ENCODE data around the gene ALG5.

ALG5 gene

DNA sequence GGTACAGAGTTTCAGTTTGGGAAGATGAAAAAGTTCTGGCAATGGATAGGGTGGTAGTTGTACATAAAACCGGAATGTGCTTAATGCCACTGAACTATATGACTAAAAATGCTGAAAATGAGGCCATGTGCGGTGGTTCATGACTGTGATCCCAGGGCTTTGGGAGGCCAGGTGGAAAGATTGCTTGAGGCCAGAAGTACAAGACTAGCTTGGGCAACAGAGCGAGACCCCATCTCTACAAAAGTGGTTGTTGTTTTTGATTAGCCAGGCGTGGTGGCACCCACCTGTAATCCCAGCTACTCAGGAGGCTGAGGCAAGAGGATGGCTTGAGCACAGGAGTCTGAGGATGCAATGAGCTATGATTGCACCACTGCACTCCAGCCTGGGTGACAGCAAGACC, 91.9 kb downstream of the ALG5 start:
- no peak for ATAC-seq
- TF ChIP-seq TOX (CRISPR knock-in tag; IDR thresholded peaks at IDR 0.05; ENCODE audit: borderline replicate concordance), result no peak
- TF ChIP-seq, protein P1, sequence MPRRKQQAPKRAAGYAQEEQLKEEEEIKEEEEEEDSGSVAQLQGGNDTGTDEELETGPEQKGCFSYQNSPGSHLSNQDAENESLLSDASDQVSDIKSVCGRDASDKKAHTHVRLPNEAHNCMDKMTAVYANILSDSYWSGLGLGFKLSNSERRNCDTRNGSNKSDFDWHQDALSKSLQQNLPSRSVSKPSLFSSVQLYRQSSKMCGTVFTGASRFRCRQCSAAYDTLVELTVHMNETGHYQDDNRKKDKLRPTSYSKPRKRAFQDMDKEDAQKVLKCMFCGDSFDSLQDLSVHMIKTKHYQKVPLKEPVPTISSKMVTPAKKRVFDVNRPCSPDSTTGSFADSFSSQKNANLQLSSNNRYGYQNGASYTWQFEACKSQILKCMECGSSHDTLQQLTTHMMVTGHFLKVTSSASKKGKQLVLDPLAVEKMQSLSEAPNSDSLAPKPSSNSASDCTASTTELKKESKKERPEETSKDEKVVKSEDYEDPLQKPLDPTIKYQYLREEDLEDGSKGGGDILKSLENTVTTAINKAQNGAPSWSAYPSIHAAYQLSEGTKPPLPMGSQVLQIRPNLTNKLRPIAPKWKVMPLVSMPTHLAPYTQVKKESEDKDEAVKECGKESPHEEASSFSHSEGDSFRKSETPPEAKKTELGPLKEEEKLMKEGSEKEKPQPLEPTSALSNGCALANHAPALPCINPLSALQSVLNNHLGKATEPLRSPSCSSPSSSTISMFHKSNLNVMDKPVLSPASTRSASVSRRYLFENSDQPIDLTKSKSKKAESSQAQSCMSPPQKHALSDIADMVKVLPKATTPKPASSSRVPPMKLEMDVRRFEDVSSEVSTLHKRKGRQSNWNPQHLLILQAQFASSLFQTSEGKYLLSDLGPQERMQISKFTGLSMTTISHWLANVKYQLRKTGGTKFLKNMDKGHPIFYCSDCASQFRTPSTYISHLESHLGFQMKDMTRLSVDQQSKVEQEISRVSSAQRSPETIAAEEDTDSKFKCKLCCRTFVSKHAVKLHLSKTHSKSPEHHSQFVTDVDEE (CRISPR knock-in tag; IDR thresholded peaks at IDR 0.05), result no peak
- TF ChIP-seq OSR1 (CRISPR knock-in tag; IDR thresholded peaks at IDR 0.05), result no peak
- TF ChIP-seq ISL1 (CRISPR knock-in tag; IDR thresholded peaks at IDR 0.05), result no peak
- no peak for TF ChIP-seq PPARA (CRISPR knock-in tag; IDR thresholded peaks at IDR 0.05; ENCODE audit: borderline replicate concordance)
- no peak for TF ChIP-seq ZC3H10 (CRISPR knock-in tag; IDR thresholded peaks at IDR 0.05)
- TF ChIP-seq CSDC2 (CRISPR knock-in tag; IDR thresholded peaks at IDR 0.05), result no peak
- no peak for TF ChIP-seq TCF4 (CRISPR knock-in tag; IDR thresholded peaks at IDR 0.05; ENCODE audit: borderline replicate concordance)
- TF ChIP-seq ZNF565 (CRISPR knock-in tag; conservative IDR thresholded peaks at IDR 0.05; ENCODE audit: low read depth), result no peak
- TF ChIP-seq RARB (CRISPR knock-in tag; IDR thresholded peaks at IDR 0.05), result no peak
- TF ChIP-seq PATZ1 (CRISPR knock-in tag; IDR thresholded peaks at IDR 0.05; ENCODE audit: borderline replicate concordance), result no peak
- no peak for TF ChIP-seq BACH2 (CRISPR knock-in tag; IDR thresholded peaks at IDR 0.05; ENCODE audit: borderline replicate concordance)
- no peak for TF ChIP-seq CREB5 (CRISPR knock-in tag; IDR thresholded peaks at IDR 0.05; ENCODE audit: low read depth)

GRCh38 chr13:36905944-36906343, 93.2 kb downstream of the ALG5 start:
- TF ChIP-seq TCF4 (CRISPR knock-in tag; IDR thresholded peaks at IDR 0.05; ENCODE audit: borderline replicate concordance) (no peak), POU6F1 (CRISPR knock-in tag; IDR thresholded peaks at IDR 0.05; ENCODE audit: borderline replicate concordance, low read depth) (no peak), ZNF70 (CRISPR knock-in tag; IDR thresholded peaks at IDR 0.05) (no peak), ESRRG (CRISPR knock-in tag; IDR thresholded peaks at IDR 0.05) (no peak), ZNF8 (CRISPR knock-in tag; IDR thresholded peaks at IDR 0.05) (no peak), ZFP3 (CRISPR knock-in tag; IDR thresholded peaks at IDR 0.05) (no peak)

GRCh38 chr13:36903925-36904595, 95.1 kb downstream of the ALG5 start:
- TF ChIP-seq ZC3H10 (CRISPR knock-in tag; IDR thresholded peaks at IDR 0.05) (no peak), BACH2 (CRISPR knock-in tag; IDR thresholded peaks at IDR 0.05; ENCODE audit: borderline replicate concordance) (no peak), ZFP30 (CRISPR knock-in tag; IDR thresholded peaks at IDR 0.05) (no peak), PATZ1 (CRISPR knock-in tag; IDR thresholded peaks at IDR 0.05; ENCODE audit: borderline replicate concordance) (no peak), TCF4 (CRISPR knock-in tag; IDR thresholded peaks at IDR 0.05; ENCODE audit: borderline replicate concordance) (no peak)
- TF ChIP-seq, protein P2, sequence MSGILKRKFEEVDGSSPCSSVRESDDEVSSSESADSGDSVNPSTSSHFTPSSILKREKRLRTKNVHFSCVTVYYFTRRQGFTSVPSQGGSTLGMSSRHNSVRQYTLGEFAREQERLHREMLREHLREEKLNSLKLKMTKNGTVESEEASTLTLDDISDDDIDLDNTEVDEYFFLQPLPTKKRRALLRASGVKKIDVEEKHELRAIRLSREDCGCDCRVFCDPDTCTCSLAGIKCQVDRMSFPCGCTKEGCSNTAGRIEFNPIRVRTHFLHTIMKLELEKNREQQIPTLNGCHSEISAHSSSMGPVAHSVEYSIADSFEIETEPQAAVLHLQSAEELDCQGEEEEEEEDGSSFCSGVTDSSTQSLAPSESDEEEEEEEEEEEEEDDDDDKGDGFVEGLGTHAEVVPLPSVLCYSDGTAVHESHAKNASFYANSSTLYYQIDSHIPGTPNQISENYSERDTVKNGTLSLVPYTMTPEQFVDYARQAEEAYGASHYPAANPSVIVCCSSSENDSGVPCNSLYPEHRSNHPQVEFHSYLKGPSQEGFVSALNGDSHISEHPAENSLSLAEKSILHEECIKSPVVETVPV (CRISPR knock-in tag; IDR thresholded peaks at IDR 0.05), result no peak
- no peak for ATAC-seq

More at GRCh38 chr13:36905944-36906343, 93.2 kb downstream of the ALG5 start:
- ATAC-seq, result no peak

Data from SK-N-SH treated with all-trans-retinoic acid at 6 μM for 48 hours (cell line).